Measurements from ENCODE around the gene MAOB.

GRCh38 chrX:43840265-43840664 lies 42.0 kb downstream of the MAOB start:
- TF ChIP-seq POLR2AphosphoS5 (IDR thresholded peaks at IDR 0.05; ENCODE audit: borderline replicate concordance, low read depth, low read length) (no peak), EZH2 (IDR thresholded peaks at IDR 0.05) (no peak), FOXP2 (optimal IDR thresholded peaks at IDR 0.05; ENCODE audit: control extremely low read depth, extremely low read length, insufficient read depth) (no peak)
